GM23338 (cell line): Measurements from ENCODE around the gene RP2. TPM values are rescaled to one million over a fixed set of nuclear protein-coding genes. Genes with fewer than 3 reads are reported as not detected.

Experiments used
- ATAC-seq: fragments of 200-7000 bp; cut with Tn5 transposase; 3 replicates; pipeline ENCODE4 v1.9.1; 2020
- DNase-seq: peaks from one replicate; pipeline ENCODE4 v3.0.0-alpha.2; 2015; ENCODE audit warnings: low spot score
- H2AFZ ChIP-seq: fragments of 200-600 bp; sonication (generic); 2 replicates; pipeline ENCODE4 v1.8.0; 2016; ENCODE audit warnings: antibody characterized with exemption, mild to moderate bottlenecking, moderate library complexity
- H3F3A ChIP-seq: fragments of 200-600 bp; sonication (generic); replicated peaks from 2 replicates; pipeline ENCODE4 v1.8.0; 2017; ENCODE audit warnings: antibody characterized with exemption, mixed run types, low read depth
- H3K27ac ChIP-seq: fragments of 200-600 bp; sonication (generic); 2 replicates; pipeline ENCODE4 v1.6.1; 2016; ENCODE audit warnings: low read depth
- H3K27me3 ChIP-seq: fragments of 200-600 bp; sonication (generic); 2 replicates; pipeline ENCODE4 v1.8.0; 2016; ENCODE audit warnings: mild to moderate bottlenecking, mixed run types, moderate library complexity; ENCODE audit not compliant: insufficient read depth
- H3K36me3 ChIP-seq: fragments of 200-600 bp; sonication (generic); 2 replicates; pipeline ENCODE4 v1.8.0; 2016; ENCODE audit warnings: mild to moderate bottlenecking; ENCODE audit not compliant: insufficient read depth
- H3K4me1 ChIP-seq: fragments of 200-600 bp; sonication (generic); 2 replicates; pipeline ENCODE4 v1.8.0; 2016; ENCODE audit warnings: mild to moderate bottlenecking, moderate library complexity; ENCODE audit not compliant: insufficient read depth
- H3K4me2 ChIP-seq: fragments of 200-600 bp; sonication (generic); 2 replicates; pipeline ENCODE4 v1.7.1; 2017; ENCODE audit warnings: mixed run types
- H3K4me3 ChIP-seq: fragments of 200-600 bp; sonication (generic); 2 replicates; pipeline ENCODE4 v1.6.1; 2016; ENCODE audit warnings: mixed run types
- H3K79me2 ChIP-seq: fragments of 200-600 bp; sonication (generic); replicated peaks from 2 replicates; pipeline ENCODE4 v1.8.0; 2017; ENCODE audit warnings: mild to moderate bottlenecking; ENCODE audit not compliant: insufficient read depth
- H3K9me2 ChIP-seq: fragments of 200-600 bp; sonication (generic); 2 replicates; pipeline ENCODE4 v1.8.0; 2017; ENCODE audit not compliant: insufficient read depth
- H4K20me1 ChIP-seq: fragments of 200-600 bp; sonication (generic); replicated peaks from 2 replicates; pipeline ENCODE4 v1.8.0; 2017; ENCODE audit warnings: mild to moderate bottlenecking; ENCODE audit not compliant: insufficient read depth
- H3K27ac Mint-ChIP-seq: 2 replicates; pipeline ENCODE4 v1.8.0; 2020; ENCODE audit warnings: inconsistent platforms, mild to moderate bottlenecking, moderate library complexity, mixed read lengths
- H3K27me3 Mint-ChIP-seq: 3 replicates; pipeline ENCODE4 v1.8.0; 2022; ENCODE audit warnings: low read depth, mild to moderate bottlenecking, moderate library complexity, mixed read lengths, inconsistent platforms; ENCODE audit not compliant: insufficient read depth, poor library complexity
- H3K36me3 Mint-ChIP-seq: 3 replicates; pipeline ENCODE4 v1.8.0; 2021; ENCODE audit warnings: low read depth, mild to moderate bottlenecking, inconsistent platforms, moderate library complexity, mixed read lengths
- H3K4me1 Mint-ChIP-seq: 3 replicates; pipeline ENCODE4 v1.8.0; 2020; ENCODE audit warnings: mild to moderate bottlenecking, inconsistent platforms, mixed read lengths
- H3K4me3 Mint-ChIP-seq: 3 replicates; pipeline ENCODE4 v1.8.0; 2021; ENCODE audit warnings: moderate library complexity, mild to moderate bottlenecking, inconsistent platforms, mixed read lengths
- H3K9me3 Mint-ChIP-seq: 3 replicates; pipeline ENCODE4 v1.8.0; 2020; ENCODE audit warnings: moderate library complexity, mild to moderate bottlenecking, inconsistent platforms, mixed read lengths
- CREB1 ChIP-seq: fragments of 250-450 bp; sonication (Bioruptor Pico); IDR thresholded peaks from 2 replicates; pipeline ENCODE4 v1.5.0; 2020; ENCODE audit warnings: low read depth, mild to moderate bottlenecking, moderate library complexity
- CTCF ChIP-seq, 2 experiments: fragments of 200-600 bp in 1 of 2; sonication (generic) in 1 of 2; conservative IDR thresholded peaks; 2 replicates each; pipeline versions ENCODE4 v1.5.1 to v1.6.1; 2016 to 2017; ENCODE audit warnings: antibody characterized with exemption in 2 of 2, low read depth in 2 of 2, mild to moderate bottlenecking in 2 of 2, moderate library complexity in 1 of 2
- ETS1 ChIP-seq: IDR thresholded peaks from 2 replicates; pipeline ENCODE4 v1.6.1; 2016; ENCODE audit warnings: antibody characterized with exemption
- EZH2 ChIP-seq: fragments of 200-600 bp; sonication (generic); IDR thresholded peaks from one replicate; pipeline ENCODE4 v1.8.0; 2017; ENCODE audit warnings: antibody characterized with exemption, mild to moderate bottlenecking, low read depth; ENCODE audit not compliant: unreplicated experiment
- EZH2phosphoT487 ChIP-seq: fragments of 200-600 bp; sonication (generic); IDR thresholded peaks from one replicate; pipeline ENCODE4 v1.8.1; 2018; ENCODE audit warnings: antibody characterized with exemption; ENCODE audit not compliant: unreplicated experiment
- JUNB ChIP-seq: IDR thresholded peaks from one replicate; pipeline ENCODE4 v1.6.1; 2016; ENCODE audit warnings: antibody characterized with exemption; ENCODE audit not compliant: unreplicated experiment
- NANOG ChIP-seq: IDR thresholded peaks from 2 replicates; pipeline ENCODE4 v1.6.1; 2016; ENCODE audit warnings: antibody characterized with exemption, borderline replicate concordance
- POLR2AphosphoS5 ChIP-seq: IDR thresholded peaks from 2 replicates; pipeline ENCODE4 v1.6.1; 2016; ENCODE audit warnings: antibody characterized with exemption, low read depth
- REST ChIP-seq: IDR thresholded peaks from one replicate; pipeline ENCODE4 v1.6.1; 2018; ENCODE audit warnings: antibody characterized with exemption; ENCODE audit not compliant: unreplicated experiment
- STAT1 ChIP-seq: IDR thresholded peaks from one replicate; pipeline ENCODE4 v1.6.1; 2016; ENCODE audit warnings: antibody characterized with exemption; ENCODE audit not compliant: unreplicated experiment
- ZNF114 ChIP-seq: fragments of 250-450 bp; sonication (Bioruptor Pico); IDR thresholded peaks from 2 replicates; pipeline ENCODE4 v1.5.0; 2020; ENCODE audit warnings: mild to moderate bottlenecking, moderate library complexity
- ZNF331 ChIP-seq: fragments of 250-450 bp; sonication (Bioruptor Pico); IDR thresholded peaks from 2 replicates; pipeline ENCODE4 v1.5.0; 2020; ENCODE audit warnings: low read depth, mild to moderate bottlenecking, moderate library complexity
- ZNF462 ChIP-seq: fragments of 250-450 bp; sonication (Bioruptor Pico); IDR thresholded peaks from 2 replicates; pipeline ENCODE4 v1.5.0; 2020; ENCODE audit warnings: mild to moderate bottlenecking, moderate library complexity
- polyA plus RNA-seq: library from polyadenylated mRNA; unstranded; fragments of >200 nt; fragmentation: Nextera tagmentation; extraction: Ambion mirVana; gene quantifications from 2 replicates; pipeline ENCODE4 v1.2.1, GENCODE V29; 2016
- total RNA-seq: library from RNA; depleted of rRNA; stranded (reverse); fragments of >200 nt; shearing (Covaris generic); gene quantifications from 2 replicates; pipeline ENCODE4 v1.2.3, GENCODE V29; 2014

RP2 gene
- total and polyA plus RNA-seq, 2 experiments from 2014 or later: 4.5 to 12.1 TPM

- H2AFZ ChIP-seq: no peak overlapping the region
Measured at GRCh38 chrX:46860557-46860956, 23.7 kb downstream of the RP2 start.

More at GRCh38 chrX:46860557-46860956, 23.7 kb downstream of the RP2 start:
- Mint-ChIP-seq H3K27me3 (peaks cover 3% of the 10 kb centered on the region), H3K4me3 (no peak overlapping the region), H3K4me1 (no peaks in the 10 kb centered on the region), H3K27ac (no peak overlapping the region), H3K36me3 (peaks cover 5% of the 10 kb centered on the region; the same call in 1 of the 3 replicates), H3K9me3 (no peaks in the 10 kb centered on the region)
- Histone ChIP-seq H3K36me3 (no peaks in the 10 kb centered on the region), H3K4me3 (no peak overlapping the region), H3F3A (no peaks in the 10 kb centered on the region), H3K9me2 (no peaks in the 10 kb centered on the region), H4K20me1 (no peaks in the 10 kb centered on the region), H3K4me2 (no peak overlapping the region), H3K27ac (no peak overlapping the region), H3K79me2 (no peaks in the 10 kb centered on the region), H3K4me1 (no peaks in the 10 kb centered on the region), H3K27me3 (no peaks in the 10 kb centered on the region)
- DNase-seq (no peak), ATAC-seq (no peak)
- TF ChIP-seq ZNF462 (CRISPR knock-in tag) (no peak), CREB1 (CRISPR knock-in tag) (no peak), EZH2phosphoT487 (no peak), STAT1 (no peak), ZNF114 (CRISPR knock-in tag) (no peak), EZH2 (no peak), POLR2AphosphoS5 (no peak), NANOG (no peak), ZNF331 (no peak), JUNB (no peak), REST (no peak), CTCF (conservative IDR thresholded peaks at IDR 0.05; ENCODE audit: low read depth in 2 of 2) (no peak), ETS1 (no peak)
